H1 (cell line): ENCODE data around the gene OR4D11. TPM values are rescaled to one million over a fixed set of nuclear protein-coding genes. Genes with fewer than 3 reads are reported as not detected.

Source experiments
- CTCF ChIA-PET: fragments of 300-600 bp; sonication (Branson Sonifier 250); formaldehyde crosslinking; loops from one replicate; lab custom pipeline; 2021; ENCODE audit not compliant: partially characterized antibody; lab: Charles Lee
- POLR2A ChIA-PET: fragments of 300-600 bp; sonication (Branson Sonifier 250); formaldehyde crosslinking; loops from one replicate; lab custom pipeline; 2021; ENCODE audit warnings: inconsistent platforms; ENCODE audit not compliant: partially characterized antibody; lab: Charles Lee
- DNase-seq, 2 experiments: peaks; one replicate each; pipeline versions ENCODE4 v3.0.0 to v3.0.0-alpha.2; 2010 to 2022; ENCODE audit warnings: low spot score in 2 of 2, low read depth in 1 of 2, mixed read lengths in 1 of 2
- FAIRE-seq: peaks from 2 replicates; lab custom pipeline; 2011; peaks lifted over from hg19 to GRCh38; lab: Jason Lieb, UNC
- H2AFZ ChIP-seq: 2 replicates; pipeline ENCODE4 v1.8.1; 2012; ENCODE audit warnings: low read length, inconsistent platforms
- H2AK5ac ChIP-seq: 2 replicates; pipeline ENCODE4 v1.6.1; 2013; ENCODE audit warnings: low read depth, low read length
- H2BK120ac ChIP-seq: replicated peaks from 2 replicates; pipeline ENCODE3; 2013; ENCODE audit warnings: low read depth, low read length, inconsistent platforms
- H2BK12ac ChIP-seq: 2 replicates; pipeline ENCODE4 v1.6.1; 2013; ENCODE audit warnings: low read depth, low read length
- H2BK15ac ChIP-seq: 2 replicates; pipeline ENCODE4 v1.6.1; 2013; ENCODE audit warnings: low read length
- H2BK20ac ChIP-seq: 2 replicates; pipeline ENCODE4 v1.6.1; 2013; ENCODE audit warnings: low read length
- H2BK5ac ChIP-seq: 2 replicates; pipeline ENCODE4 v1.6.1; 2013; ENCODE audit warnings: low read depth, low read length
- H3K14ac ChIP-seq: 2 replicates; pipeline ENCODE4 v1.6.1; 2013; ENCODE audit warnings: inconsistent platforms; ENCODE audit not compliant: insufficient read length
- H3K18ac ChIP-seq: 2 replicates; pipeline ENCODE4 v1.6.1; 2013; ENCODE audit warnings: low read length; ENCODE audit errors: extremely low read depth
- H3K23ac ChIP-seq: 2 replicates; pipeline ENCODE4 v1.6.1; 2013; ENCODE audit warnings: inconsistent platforms; ENCODE audit not compliant: insufficient read length
- H3K23me2 ChIP-seq: 2 replicates; pipeline ENCODE4 v1.6.1; 2013; ENCODE audit warnings: low read depth, low read length
- H3K27ac ChIP-seq: 2 replicates; pipeline ENCODE4 v1.6.1; 2011; ENCODE audit warnings: low read depth, low read length, inconsistent platforms
- H3K27me3 ChIP-seq, 4 experiments: replicated peaks in 1 of 4; 1 replicate in 1 of 4; 2 replicates in 3 of 4; pipeline versions ENCODE4 v1.6.1 to v1.8.1; 2011 to 2013; ENCODE audit warnings: low read length in 3 of 4, mild to moderate bottlenecking in 3 of 4, inconsistent platforms in 2 of 4, mixed read lengths in 2 of 4, moderate library complexity in 1 of 4; ENCODE audit not compliant: control insufficient read depth in 3 of 4, insufficient read depth in 3 of 4; ENCODE audit errors: extremely low read depth in 1 of 4
- H3K36me3 ChIP-seq, 4 experiments: 2 replicates each; pipeline versions ENCODE4 v1.6.1 to v1.8.1; 2011 to 2013; ENCODE audit warnings: mild to moderate bottlenecking in 4 of 4, low read length in 3 of 4, moderate library complexity in 2 of 4, control low read depth in 1 of 4, inconsistent platforms in 1 of 4; ENCODE audit not compliant: insufficient read depth in 4 of 4, control insufficient read depth in 2 of 4
- H3K4ac ChIP-seq: replicated peaks from 2 replicates; pipeline ENCODE3; 2013; ENCODE audit warnings: low read length, low read depth, mixed read lengths, inconsistent platforms; ENCODE audit not compliant: insufficient read length
- H3K4me1 ChIP-seq, 4 experiments: replicated peaks in 1 of 4; 1 replicate in 1 of 4; 2 replicates in 3 of 4; pipeline versions ENCODE4 v1.6.1 to v1.8.1; 2011 to 2013; ENCODE audit warnings: low read length in 3 of 4, inconsistent platforms in 2 of 4, mixed read lengths in 1 of 4; ENCODE audit not compliant: insufficient read depth in 4 of 4, control insufficient read depth in 3 of 4
- H3K4me2 ChIP-seq, 2 experiments: 2 replicates each; pipeline versions ENCODE4 v1.6.1 to v1.8.1; 2011 to 2013; ENCODE audit warnings: low read depth in 2 of 2, low read length in 2 of 2, control low read depth in 1 of 2, inconsistent platforms in 1 of 2, mild to moderate bottlenecking in 1 of 2; ENCODE audit not compliant: insufficient read depth in 1 of 2
- H3K4me3 ChIP-seq, 4 experiments: fragments of 200-600, 300-600 bp in 1 of 4; sonication (generic), shearing (Covaris generic), sonication (Bioruptor Twin) in 1 of 4; 2 replicates each; pipeline versions ENCODE4 v1.5.1 to v1.8.1; 2011 to 2016; ENCODE audit warnings: low read length in 4 of 4, low read depth in 3 of 4, control low read depth in 2 of 4, inconsistent platforms in 2 of 4, mild to moderate bottlenecking in 2 of 4, mixed read lengths in 1 of 4, moderate library complexity in 1 of 4; ENCODE audit not compliant: insufficient read depth in 2 of 4; ENCODE audit errors: extremely low read depth in 1 of 4
- H3K56ac ChIP-seq: replicated peaks from 2 replicates; pipeline ENCODE3; 2013; ENCODE audit warnings: low read depth, mild to moderate bottlenecking, mixed read lengths, low read length, inconsistent platforms; ENCODE audit not compliant: insufficient read length
- H3K79me1 ChIP-seq: 2 replicates; pipeline ENCODE4 v1.6.1; 2013; ENCODE audit warnings: low read depth, low read length, control low read depth
- H3K79me2 ChIP-seq, 2 experiments: 2 replicates each; pipeline versions ENCODE4 v1.6.1 to v1.8.1; 2012 to 2013; ENCODE audit warnings: low read length in 2 of 2, mild to moderate bottlenecking in 2 of 2, inconsistent platforms in 1 of 2; ENCODE audit not compliant: insufficient read depth in 2 of 2, control insufficient read depth in 1 of 2
- H3K9ac ChIP-seq, 4 experiments: replicated peaks in 1 of 4; 1 replicate in 1 of 4; 2 replicates in 3 of 4; pipeline versions ENCODE4 v1.6.1 to v1.8.1; 2011 to 2013; ENCODE audit warnings: low read depth in 3 of 4, low read length in 3 of 4, control low read depth in 2 of 4, mild to moderate bottlenecking in 2 of 4, moderate library complexity in 2 of 4, inconsistent platforms in 1 of 4; ENCODE audit errors: extremely low read depth in 1 of 4
- H3K9me3 ChIP-seq, 2 experiments: 2 replicates each; pipeline versions ENCODE4 v1.6.1 to v1.8.1; 2012 to 2013; ENCODE audit warnings: mild to moderate bottlenecking in 2 of 2, moderate library complexity in 2 of 2, control low read depth in 1 of 2, inconsistent platforms in 1 of 2, low read depth in 1 of 2, low read length in 1 of 2, mixed read lengths in 1 of 2; ENCODE audit not compliant: insufficient read depth in 2 of 2
- H4K20me1 ChIP-seq, 2 experiments: replicated peaks in 1 of 2; 2 replicates each; pipeline versions ENCODE3 to v1.8.1; 2011 to 2013; ENCODE audit warnings: inconsistent platforms in 2 of 2, low read length in 2 of 2, mild to moderate bottlenecking in 1 of 2; ENCODE audit not compliant: insufficient read depth in 2 of 2, control insufficient read depth in 1 of 2
- H4K5ac ChIP-seq: 2 replicates; pipeline ENCODE4 v1.6.1; 2013; ENCODE audit warnings: low read length, low read depth, mixed read lengths, inconsistent platforms; ENCODE audit not compliant: insufficient read length
- H4K8ac ChIP-seq: 2 replicates; pipeline ENCODE4 v1.8.0; 2013; ENCODE audit warnings: mild to moderate bottlenecking, moderate library complexity, low read length, inconsistent platforms; ENCODE audit not compliant: insufficient read depth; ENCODE audit errors: extremely low read depth
- H4K91ac ChIP-seq: replicated peaks from 2 replicates; pipeline ENCODE3; 2013; ENCODE audit warnings: low read length, mixed read lengths, inconsistent platforms; ENCODE audit not compliant: insufficient read length
- CTCF ChIP-seq, 3 experiments: IDR thresholded peaks; 1 replicate in 2 of 3; 2 replicates in 1 of 3; pipeline versions ENCODE4 v1.5.1 to v1.6.1; 2011; ENCODE audit warnings: low read length in 3 of 3, mild to moderate bottlenecking in 3 of 3, inconsistent platforms in 2 of 3, low read depth in 1 of 3, moderate library complexity in 1 of 3; ENCODE audit not compliant: insufficient read depth in 1 of 3; ENCODE audit errors: control extremely low read depth in 1 of 3
- SIRT6 ChIP-seq: IDR thresholded peaks from one replicate; pipeline ENCODE4 v1.7.1; 2012; ENCODE audit warnings: low read length, inconsistent platforms
- WGBS, 2 experiments: shearing (Covaris generic) in 1 of 2; methylation state at CpG; one replicate each; pipeline versions ENCODE4 v1.1.6 to v1.1.7; 2013 to 2015; ENCODE audit warnings: low lambda C conversion rate in 2 of 2, mixed read lengths in 2 of 2, inconsistent platforms in 1 of 2, low coverage in 1 of 2, missing lambda C conversion rate in 1 of 2; ENCODE audit not compliant: insufficient replicate concordance in 2 of 2, insufficient coverage in 1 of 2, insufficient read length in 1 of 2; ENCODE audit errors: extremely low coverage in 1 of 2, missing lambda C conversion rate in 1 of 2; 5-methylcytosine and 5-hydroxymethylcytosine counted together
- polyA plus RNA-seq, 7 experiments: library from polyadenylated mRNA; depleted of rRNA in 3 of 7; stranded (reverse) in 5 of 7; unstranded in 2 of 7; fragments of >200 nt in 5 of 7; fragments of 200-250 nt in 2 of 7; gene quantifications; 1 replicate in 5 of 7; 2 replicates in 1 of 7; 4 replicates in 1 of 7; pipeline versions ENCODE4 v1.2.1 to v1.2.3, GENCODE V29; 2011 to 2013; ENCODE audit warnings: missing spikeins in 2 of 7, mixed read lengths in 2 of 7
- total RNA-seq: library from RNA; stranded (reverse); fragmentation: NEBNext Ultra II Directional; extraction: Animal tissue kit (Norgen Biotek cat#: 25700); gene quantifications from 2 replicates; pipeline ENCODE4 v1.2.1, GENCODE V29; 2021

The OR4D11 gene
- total and polyA plus RNA-seq, 2 of the 8 experiments (the other 6 are each of a cell fraction or from before 2014, with no cell fraction given) = not detected

- TF ChIP-seq SIRT6 = no peak
- TF ChIP-seq CTCF (IDR thresholded peaks at IDR 0.05; ENCODE audit: control extremely low read depth in 1 of 3, insufficient read depth in 1 of 3, low read depth in 1 of 3, low read length in 3 of 3) = peak in 1 of 3 experiments; percentile 8; a peak in 1 of 4 replicates
- WGBS, 2 experiments = 88% methylated on average over 21 of the region's 21 CpGs; no CpG with 5 or more reads in 1 of the 2 experiments
- no peak overlapping the region for H3K4me3 ChIP-seq
- H3K18ac ChIP-seq = no peak overlapping the region
- H2AK5ac ChIP-seq = no peak overlapping the region
- no peak overlapping the region for H2BK12ac ChIP-seq
- no peak overlapping the region for H4K5ac ChIP-seq
- no peak overlapping the region for H3K56ac ChIP-seq
- peaks cover 24% of the 10 kb centered on the region for H3K23me2 ChIP-seq
- no peak overlapping the region for H3K4ac ChIP-seq
- peak overlapping the region; percentile 30 to 79; a peak in 1 of 4 replicates for H3K4me2 ChIP-seq
- H2BK120ac ChIP-seq = no peak overlapping the region
- no peak overlapping the region for H2BK20ac ChIP-seq
- no peak overlapping the region for H3K23ac ChIP-seq
- H3K14ac ChIP-seq = no peak overlapping the region
- H3K9ac ChIP-seq = no peak overlapping the region
- H3K27me3 ChIP-seq = no peaks in the 10 kb centered on the region
- peaks cover 0 to under 1% (median 0%) of the 10 kb centered on the region in 4 experiments; a peak in 3 of 7 replicates for H3K4me1 ChIP-seq
- H4K20me1 ChIP-seq = no peaks in the 10 kb centered on the region
- FAIRE-seq (no peak), DNase-seq (no peak)
- H2BK5ac ChIP-seq = no peak overlapping the region
- H4K91ac ChIP-seq = no peak overlapping the region
- H3K36me3 ChIP-seq = no peaks in the 10 kb centered on the region
- ChIA-PET POLR2A (no interaction called here), CTCF (interaction anchor here (0.7 to 1.2 kb wide), 3 partner anchors 10 to 123 kb away, joined by 3 read pairs; no protein-coding TSS in a partner anchor)
- no peaks in the 10 kb centered on the region for H3K79me1 ChIP-seq
- H4K8ac ChIP-seq = no peak overlapping the region
- H3K27ac ChIP-seq = no peak overlapping the region
- no peaks in the 10 kb centered on the region for H3K9me3 ChIP-seq
- H3K79me2 ChIP-seq = no peaks in the 10 kb centered on the region
- no peak overlapping the region for H2BK15ac ChIP-seq
- no peak overlapping the region for H2AFZ ChIP-seq
Measured at GRCh38 chr11:59553323-59553722, 49.9 kb downstream of the OR4D11 start.
